B cell (primary cell): ENCODE measurements around the gene COG5.

ENCODE experiments used
- CTCF ChIP-seq: fragments of 200-600 bp; IDR thresholded peaks from one replicate; pipeline ENCODE4 v1.8.0; 2022; ENCODE audit warnings: antibody characterized with exemption, mild to moderate bottlenecking
- EZH2 ChIP-seq: IDR thresholded peaks from 2 replicates; pipeline ENCODE4 v1.6.1; 2012; ENCODE audit warnings: borderline replicate concordance, low read depth, mild to moderate bottlenecking, moderate library complexity, low read length; ENCODE audit not compliant: insufficient read depth, poor library complexity, severe bottlenecking

GRCh38 chr7:107563775-107564552 lies at the start of gene COG5, which contains the start of gene DUS4L:
- TF ChIP-seq CTCF: no peak
- no peak for TF ChIP-seq EZH2
